Liver (tissue), 9 donors: ENCODE data around the gene ISG20L2. TPM values are rescaled to one million over a fixed set of nuclear protein-coding genes. Genes with fewer than 3 reads are reported as not detected.
A peak's percentile ranks its signal among the peaks of the same experiment; 100 is the strongest.
"Not testable (repeated sequence)": the region's sequence is repeated elsewhere in the genome, so short reads cannot be mapped to it uniquely, and the experiment has no call there.

ENCODE experiments used
- DNase-seq: peaks from one replicate; pipeline ENCODE4 v3.0.0-alpha.2; 2017; ENCODE audit warnings: low spot score
- H3K27ac ChIP-seq, 2 donors: one replicate each; pipeline ENCODE4 v1.7.0; 2013; ENCODE audit warnings: inconsistent platforms in 2 of 2, low read length in 2 of 2, control low read depth in 1 of 2, low read depth in 1 of 2, mild to moderate bottlenecking in 1 of 2
- H3K27me3 ChIP-seq, 4 donors: one replicate each; pipeline versions ENCODE4 v1.6.1 to v1.7.0; 2013; ENCODE audit warnings: low read length in 3 of 4, inconsistent platforms in 1 of 4, mild to moderate bottlenecking in 1 of 4, moderate library complexity in 1 of 4; ENCODE audit not compliant: control insufficient read depth in 4 of 4, insufficient read depth in 4 of 4
- H3K36me3 ChIP-seq, 4 donors: one replicate each; pipeline versions ENCODE4 v1.6.1 to v1.7.0; 2013; ENCODE audit warnings: low read length in 3 of 4, mild to moderate bottlenecking in 3 of 4, low read depth in 1 of 4, moderate library complexity in 1 of 4; ENCODE audit not compliant: control insufficient read depth in 4 of 4, insufficient read depth in 3 of 4
- H3K4me1 ChIP-seq, 4 donors: one replicate each; pipeline versions ENCODE4 v1.6.1 to v1.7.0; 2013; ENCODE audit warnings: low read length in 3 of 4, mild to moderate bottlenecking in 3 of 4, moderate library complexity in 1 of 4; ENCODE audit not compliant: control insufficient read depth in 4 of 4, insufficient read depth in 4 of 4
- H3K4me3 ChIP-seq, 3 donors: one replicate each; pipeline versions ENCODE4 v1.6.1 to v1.7.0; 2013; ENCODE audit warnings: low read length in 3 of 3, control low read depth in 1 of 3, low read depth in 1 of 3, mild to moderate bottlenecking in 1 of 3
- H3K9ac ChIP-seq, 2 donors: one replicate each; pipeline ENCODE4 v1.7.0; 2013; ENCODE audit warnings: low read length in 2 of 2, mild to moderate bottlenecking in 2 of 2, moderate library complexity in 2 of 2, control low read depth in 1 of 2, low read depth in 1 of 2
- H3K9me3 ChIP-seq, 4 donors: one replicate each; pipeline versions ENCODE4 v1.6.1 to v1.7.0; 2013; ENCODE audit warnings: low read length in 3 of 4; ENCODE audit not compliant: control insufficient read depth in 4 of 4
- ATF3 ChIP-seq: IDR thresholded peaks from 2 replicates; pipeline ENCODE4 v1.6.1; 2016; ENCODE audit warnings: antibody characterized with exemption
- EGR1 ChIP-seq, 2 donors: IDR thresholded peaks; 2 replicates each; pipeline ENCODE4 v1.6.1; 2016 to 2018; ENCODE audit warnings: antibody characterized with exemption in 2 of 2, low read depth in 2 of 2
- FOXA1 ChIP-seq: IDR thresholded peaks from 2 replicates; pipeline ENCODE4 v1.6.1; 2016; ENCODE audit warnings: antibody characterized with exemption
- FOXA2 ChIP-seq: IDR thresholded peaks from 2 replicates; pipeline ENCODE4 v1.6.1; 2016; ENCODE audit warnings: antibody characterized with exemption
- GABPA ChIP-seq, 2 donors: IDR thresholded peaks in 1 of 2; conservative IDR thresholded peaks in 1 of 2; 2 replicates each; pipeline ENCODE4 v1.6.1; 2016; ENCODE audit warnings: antibody characterized with exemption in 2 of 2, mild to moderate bottlenecking in 1 of 2, moderate library complexity in 1 of 2
- HNF4G ChIP-seq: IDR thresholded peaks from 2 replicates; pipeline ENCODE4 v1.6.1; 2016; ENCODE audit warnings: antibody characterized with exemption
- JUND ChIP-seq, 2 donors: IDR thresholded peaks; 2 replicates each; pipeline ENCODE4 v1.6.1; 2016; ENCODE audit warnings: antibody characterized with exemption in 2 of 2
- NR2F2 ChIP-seq: IDR thresholded peaks from 2 replicates; pipeline ENCODE4 v1.6.1; 2016; ENCODE audit warnings: antibody characterized with exemption
- RAD21 ChIP-seq, 2 donors: IDR thresholded peaks; 2 replicates each; pipeline ENCODE4 v1.6.1; 2016; ENCODE audit warnings: antibody characterized with exemption in 2 of 2, mild to moderate bottlenecking in 2 of 2
- REST ChIP-seq: IDR thresholded peaks from 2 replicates; pipeline ENCODE4 v1.6.1; 2016; ENCODE audit warnings: antibody characterized with exemption, mild to moderate bottlenecking
- RXRA ChIP-seq, 2 donors: IDR thresholded peaks; 2 replicates each; pipeline ENCODE4 v1.6.1; 2017 to 2018; ENCODE audit warnings: antibody characterized with exemption in 2 of 2, mild to moderate bottlenecking in 1 of 2
- SP1 ChIP-seq: IDR thresholded peaks from 2 replicates; pipeline ENCODE4 v1.6.1; 2018; ENCODE audit warnings: antibody characterized with exemption, mild to moderate bottlenecking
- TAF1 ChIP-seq: conservative IDR thresholded peaks from 2 replicates; pipeline ENCODE4 v1.6.1; 2016; ENCODE audit warnings: antibody characterized with exemption, mild to moderate bottlenecking
- WGBS: extraction: QIAGEN DNeasy Blood & Tissue Kit; methylation state at CpG from one replicate; pipeline ENCODE4 v1.1.7; 2013; 5-methylcytosine and 5-hydroxymethylcytosine counted together
- polyA plus RNA-seq, 2 donors: library from polyadenylated mRNA; stranded (reverse) in 1 of 2; unstranded in 1 of 2; fragments of 200-250 nt in 1 of 2; fragments of >200 nt in 1 of 2; fragmentation: Nextera tagmentation in 1 of 2; extraction: Ambion mirVana in 1 of 2; gene quantifications; one replicate each; pipeline versions ENCODE4 v1.2.1 to v1.2.3, GENCODE V29; 2013 to 2015
- total RNA-seq, 2 donors: library from RNA; depleted of rRNA; stranded (reverse); fragments of >200 nt; gene quantifications; one replicate each; pipeline ENCODE4 v1.2.3, GENCODE V29; 2014
- TF ChIP-seq, protein P1 (sequence below): IDR thresholded peaks from 2 replicates; pipeline ENCODE4 v1.6.1; 2016; ENCODE audit warnings: antibody characterized with exemption
- TF ChIP-seq, protein P2 (sequence below): fragments of 150-350 bp; IDR thresholded peaks from 2 replicates; pipeline ENCODE4 v1.5.1; 2017; ENCODE audit warnings: improper control_type of control experiment, low read depth, low read length; ENCODE audit not compliant: missing input control
- donor health status: healthy.
- donor health status: healthy.
- donor health status: healthy.
- donor health status: healthy.
- donor health status: healthy.

Gene ISG20L2
- total and polyA plus RNA-seq, 4 donors, result 5.6 to 9.9 (median 6.7) TPM

- Histone ChIP-seq H3K4me1 (peaks cover 3 to 28% (median 26%) of the 10 kb centered on the region in 4 donors), H3K27ac (peak overlapping the region; percentile 76 to 87), H3K27me3 (no peaks in the 10 kb centered on the region), H3K36me3 (peaks cover 0 to 4% (median under 1%) of the 10 kb centered on the region in 4 donors), H3K9me3 (no peaks in the 10 kb centered on the region), H3K4me3 (peak overlapping the region; percentile 57 to 91 (median 76)), H3K9ac (peak overlapping the region; percentile 78 to 96)
- 7% methylated on average over 14 of the region's 14 CpGs for WGBS
- TF ChIP-seq, protein P1, sequence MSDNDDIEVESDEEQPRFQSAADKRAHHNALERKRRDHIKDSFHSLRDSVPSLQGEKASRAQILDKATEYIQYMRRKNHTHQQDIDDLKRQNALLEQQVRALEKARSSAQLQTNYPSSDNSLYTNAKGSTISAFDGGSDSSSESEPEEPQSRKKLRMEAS, result no peak
- TF ChIP-seq RAD21 (IDR thresholded peaks at IDR 0.05), result no peak
- peak; percentile 3 for TF ChIP-seq TAF1
- no peak for DNase-seq
Observed at GRCh38 chr1:156766298-156767100, 37.9 kb upstream of the ISG20L2 start.

DNA sequence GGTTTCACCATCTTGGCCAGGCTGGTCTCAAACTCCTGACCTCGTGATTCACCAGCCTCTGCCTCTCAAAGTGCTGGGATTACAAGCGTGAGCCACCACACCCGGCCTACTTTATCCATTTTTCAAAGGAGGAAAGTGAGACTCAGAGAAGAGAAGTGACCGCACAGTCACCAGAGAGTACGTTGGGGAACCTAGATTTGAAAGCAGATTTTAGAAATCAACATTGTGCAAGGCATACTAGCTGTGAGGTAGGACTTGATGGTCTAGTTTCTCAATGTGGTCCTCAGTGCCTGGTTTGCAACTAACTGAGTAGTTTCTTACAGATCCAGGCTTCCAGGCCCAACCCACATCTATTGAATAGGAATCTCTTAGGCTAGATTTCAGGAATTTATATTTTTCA, 37.1 kb upstream of the ISG20L2 start:
- H3K9me3 ChIP-seq, result no peaks in the 10 kb centered on the region
- H3K27ac ChIP-seq, result no peak overlapping the region
- H3K4me1 ChIP-seq, result peaks cover 3 to 28% (median 25%) of the 10 kb centered on the region in 4 donors
- DNase-seq, result no peak
- TF ChIP-seq, protein P2, sequence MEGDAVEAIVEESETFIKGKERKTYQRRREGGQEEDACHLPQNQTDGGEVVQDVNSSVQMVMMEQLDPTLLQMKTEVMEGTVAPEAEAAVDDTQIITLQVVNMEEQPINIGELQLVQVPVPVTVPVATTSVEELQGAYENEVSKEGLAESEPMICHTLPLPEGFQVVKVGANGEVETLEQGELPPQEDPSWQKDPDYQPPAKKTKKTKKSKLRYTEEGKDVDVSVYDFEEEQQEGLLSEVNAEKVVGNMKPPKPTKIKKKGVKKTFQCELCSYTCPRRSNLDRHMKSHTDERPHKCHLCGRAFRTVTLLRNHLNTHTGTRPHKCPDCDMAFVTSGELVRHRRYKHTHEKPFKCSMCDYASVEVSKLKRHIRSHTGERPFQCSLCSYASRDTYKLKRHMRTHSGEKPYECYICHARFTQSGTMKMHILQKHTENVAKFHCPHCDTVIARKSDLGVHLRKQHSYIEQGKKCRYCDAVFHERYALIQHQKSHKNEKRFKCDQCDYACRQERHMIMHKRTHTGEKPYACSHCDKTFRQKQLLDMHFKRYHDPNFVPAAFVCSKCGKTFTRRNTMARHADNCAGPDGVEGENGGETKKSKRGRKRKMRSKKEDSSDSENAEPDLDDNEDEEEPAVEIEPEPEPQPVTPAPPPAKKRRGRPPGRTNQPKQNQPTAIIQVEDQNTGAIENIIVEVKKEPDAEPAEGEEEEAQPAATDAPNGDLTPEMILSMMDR, result no peak
- no peak for TF ChIP-seq JUND (IDR thresholded peaks at IDR 0.05)
- no peak for TF ChIP-seq RAD21 (IDR thresholded peaks at IDR 0.05)
- TF ChIP-seq EGR1 (IDR thresholded peaks at IDR 0.05; ENCODE audit: low read depth in 2 of 2), result no peak
- TF ChIP-seq RXRA (IDR thresholded peaks at IDR 0.05), result no peak
- no peak for TF ChIP-seq HNF4G
- no peak for TF ChIP-seq ATF3
- no peak for TF ChIP-seq NR2F2
- TF ChIP-seq FOXA1, result no peak
- TF ChIP-seq GABPA (IDR thresholded peaks at IDR 0.05 in 1 of 2, conservative IDR thresholded peaks at IDR 0.05 in 1 of 2), result no peak
- no peak for TF ChIP-seq REST
- TF ChIP-seq FOXA2, result no peak
- no peak for TF ChIP-seq SP1
- 90% methylated on average over 5 of the region's 5 CpGs for WGBS
- no peaks in the 10 kb centered on the region for H3K36me3 ChIP-seq
- no peak overlapping the region for H3K9ac ChIP-seq
- peak overlapping the region in 1 of 3 donors; percentile 76 for H3K4me3 ChIP-seq
- H3K27me3 ChIP-seq, result no peaks in the 10 kb centered on the region

GRCh38 chr1:156765136-156765535, 36.6 kb upstream of the ISG20L2 start:
- H3K27me3 ChIP-seq, H3K9ac ChIP-seq, H3K4me3 ChIP-seq, H3K27ac ChIP-seq, H3K9me3 ChIP-seq, H3K36me3 ChIP-seq, DNase-seq: not testable (repeated sequence)
- WGBS, result 97% methylated on average over 15 of the region's 15 CpGs
- peaks cover 3 to 28% (median 25%) of the 10 kb centered on the region in 4 donors for H3K4me1 ChIP-seq
